Activated CD4-positive, alpha-beta T cell treated with anti-CD3 and anti-CD28 coated beads, Interleukin-10, Interleukin-2, amounts not matched to agents 100 ng/mL and 50 ng/mL, durations not matched to agents 16 hours and 8 hours (primary cell): Measurements from ENCODE around the gene TJP3.
A peak's percentile ranks its signal among the peaks of the same experiment; 100 is the strongest.

ENCODE experiments used
- DNase-seq: peaks from one replicate; pipeline ENCODE4 v3.0.0-alpha.2; 2020

The TJP3 gene

GRCh38 chr19:3670796-3671679, 37.1 kb upstream of the TJP3 start:
- peak; percentile 36 for DNase-seq

GRCh38 chr19:3671680-3672574, 36.3 kb upstream of the TJP3 start:
- DNase-seq: peak; percentile 19

GRCh38 chr19:3672575-3672948, 35.6 kb upstream of the TJP3 start:
- DNase-seq: no peak

GRCh38 chr19:3672993-3673392, 35.2 kb upstream of the TJP3 start:
- DNase-seq: no peak

GRCh38 chr19:3673506-3674439, 34.4 kb upstream of the TJP3 start:
- no peak for DNase-seq

- DNase-seq: no peak
Observed at GRCh38 chr19:3674784-3675543, 33.2 kb upstream of the TJP3 start.

GRCh38 chr19:3678188-3678587, 30.0 kb upstream of the TJP3 start:
- DNase-seq: no peak

GRCh38 chr19:3679138-3679537, 29.0 kb upstream of the TJP3 start:
- DNase-seq: no peak

GRCh38 chr19:3679581-3679980, 28.6 kb upstream of the TJP3 start:
- DNase-seq: no peak

- no peak for DNase-seq
Observed at GRCh38 chr19:3680939-3681338, 27.2 kb upstream of the TJP3 start.

GRCh38 chr19:3682286-3682685, 25.9 kb upstream of the TJP3 start:
- no peak for DNase-seq

- DNase-seq: no peak
Observed at GRCh38 chr19:3682741-3683404, 25.3 kb upstream of the TJP3 start.

GRCh38 chr19:3683405-3684053, 24.7 kb upstream of the TJP3 start:
- DNase-seq: no peak

- no peak for DNase-seq
Observed at GRCh38 chr19:3684054-3684816, 23.9 kb upstream of the TJP3 start.

GRCh38 chr19:3684817-3685410, 23.3 kb upstream of the TJP3 start:
- no peak for DNase-seq

GRCh38 chr19:3687393-3687773, 20.8 kb upstream of the TJP3 start:
- DNase-seq: no peak

- no peak for DNase-seq
Observed at GRCh38 chr19:3687774-3688706, 20.1 kb upstream of the TJP3 start.

GRCh38 chr19:3690551-3691371, 17.4 kb upstream of the TJP3 start:
- peak; percentile 21 for DNase-seq
